Measurements from ENCODE around the gene IFNA16.
"Not testable (repeated sequence)": the region's sequence is repeated elsewhere in the genome, so short reads cannot be mapped to it uniquely, and the experiment has no call there.

The IFNA16 gene

DNA sequence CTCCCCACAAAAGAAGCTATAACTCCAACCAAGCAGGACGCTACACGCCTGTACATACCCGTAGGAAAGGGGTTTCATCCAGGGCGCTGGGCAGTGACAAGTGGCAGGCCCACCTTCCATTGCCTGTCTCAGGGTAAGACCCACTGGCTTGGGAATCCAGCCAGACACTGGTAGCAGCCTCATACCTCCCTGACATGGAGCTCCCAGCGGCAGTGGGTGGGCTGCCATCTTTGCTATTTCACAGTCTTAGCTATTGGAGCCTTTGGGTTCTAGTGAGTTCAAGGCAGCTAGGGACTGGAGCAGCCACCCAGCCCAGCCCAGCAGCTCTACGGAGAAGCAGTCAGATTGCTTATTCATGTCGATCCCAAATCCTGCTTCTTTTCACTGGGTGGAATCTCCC, 6.8 kb downstream of the IFNA16 start:
- no peaks in the 10 kb centered on the region for H3K36me3 ChIP-seq (ENCODE audit: insufficient read depth, insufficient read length, low read length)
- no peak for DNase-seq (ENCODE audit: low read depth, low spot score)
- TF ChIP-seq ZNF274 (IDR thresholded peaks at IDR 0.05; ENCODE audit: low read depth, low read length): no peak
- TF ChIP-seq YY1 (IDR thresholded peaks at IDR 0.05; ENCODE audit: insufficient read depth, insufficient read length): no peak
- TF ChIP-seq SUZ12 (IDR thresholded peaks at IDR 0.05; ENCODE audit: extremely low read depth, insufficient read depth, insufficient read length): no peak
- H3K4me1 ChIP-seq (ENCODE audit: insufficient read depth, insufficient read length): no peaks in the 10 kb centered on the region
- H3K9me3 ChIP-seq (ENCODE audit: insufficient read depth, low read length): no peaks in the 10 kb centered on the region
- H3K27me3 ChIP-seq (ENCODE audit: insufficient read depth, insufficient read length): no peaks in the 10 kb centered on the region
- H3K9ac ChIP-seq (ENCODE audit: insufficient read length, low read depth): no peak overlapping the region
- H3K4me3 ChIP-seq (ENCODE audit: insufficient read length, low read depth): no peak overlapping the region

DNA sequence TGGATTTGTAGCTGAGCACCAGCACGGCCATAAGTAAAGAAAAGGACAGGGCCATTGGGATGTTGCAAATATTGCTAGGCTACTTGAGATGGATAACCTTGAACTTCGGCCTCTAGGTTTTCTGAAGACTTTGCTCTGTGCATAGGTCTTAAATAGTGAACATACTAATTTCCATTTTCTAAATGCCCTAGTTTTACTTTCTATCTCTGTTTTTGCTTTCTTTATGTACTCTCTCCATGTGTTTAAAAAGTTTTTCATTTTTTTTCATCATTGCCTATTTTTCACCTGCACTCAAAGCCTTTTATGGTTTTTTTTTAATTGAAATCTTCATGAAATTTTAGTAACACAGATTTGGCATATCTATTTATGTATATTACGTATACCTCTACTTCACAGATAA, 10.1 kb downstream of the IFNA16 start, which contains the start of gene IFNA10:
IFNA10 (minus strand) TSS at position 101 of the 400 bp plus-strand sequence; CDS start at position 55, 46 bp downstream.
- not testable (repeated sequence) for H3K9ac ChIP-seq (ENCODE audit: insufficient read length, low read depth); H3K27me3 ChIP-seq (ENCODE audit: insufficient read depth, insufficient read length); H3K9me3 ChIP-seq (ENCODE audit: insufficient read depth, low read length); H3K36me3 ChIP-seq (ENCODE audit: insufficient read depth, insufficient read length, low read length); DNase-seq (ENCODE audit: low read depth, low spot score); H3K4me3 ChIP-seq (ENCODE audit: insufficient read length, low read depth); H3K4me1 ChIP-seq (ENCODE audit: insufficient read depth, insufficient read length)

DNA sequence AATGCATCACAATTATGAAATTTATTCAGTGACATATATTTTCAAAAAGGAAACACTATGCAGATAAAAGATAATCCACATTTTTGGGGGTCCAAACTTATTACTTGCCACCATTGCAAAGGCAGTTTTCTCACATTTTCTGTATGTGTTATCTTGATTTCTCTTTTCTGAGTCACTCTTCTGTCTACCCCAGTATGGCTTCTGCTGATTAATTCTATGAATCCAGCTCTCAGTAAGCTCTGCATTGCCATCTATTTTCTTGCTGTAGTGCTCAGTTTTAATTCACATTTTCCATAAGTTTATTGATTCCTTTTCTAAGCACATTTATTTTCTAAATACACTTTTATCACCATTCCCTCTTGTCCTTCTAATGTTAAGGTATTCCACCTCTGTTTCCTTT, 11.9 kb downstream of the IFNA16 start:
- Histone ChIP-seq H3K9me3 (ENCODE audit: insufficient read depth, low read length) (no peaks in the 10 kb centered on the region), H3K27me3 (ENCODE audit: insufficient read depth, insufficient read length) (no peaks in the 10 kb centered on the region), H3K36me3 (ENCODE audit: insufficient read depth, insufficient read length, low read length) (no peaks in the 10 kb centered on the region), H3K9ac (ENCODE audit: insufficient read length, low read depth) (no peak overlapping the region), H3K4me3 (ENCODE audit: insufficient read length, low read depth) (no peak overlapping the region), H3K4me1 (ENCODE audit: insufficient read depth, insufficient read length) (no peaks in the 10 kb centered on the region)
- no peak for DNase-seq (ENCODE audit: low read depth, low spot score)
- TF ChIP-seq SUZ12 (IDR thresholded peaks at IDR 0.05; ENCODE audit: extremely low read depth, insufficient read depth, insufficient read length) (no peak), ZNF274 (IDR thresholded peaks at IDR 0.05; ENCODE audit: low read depth, low read length) (no peak), YY1 (IDR thresholded peaks at IDR 0.05; ENCODE audit: insufficient read depth, insufficient read length) (no peak)

DNA sequence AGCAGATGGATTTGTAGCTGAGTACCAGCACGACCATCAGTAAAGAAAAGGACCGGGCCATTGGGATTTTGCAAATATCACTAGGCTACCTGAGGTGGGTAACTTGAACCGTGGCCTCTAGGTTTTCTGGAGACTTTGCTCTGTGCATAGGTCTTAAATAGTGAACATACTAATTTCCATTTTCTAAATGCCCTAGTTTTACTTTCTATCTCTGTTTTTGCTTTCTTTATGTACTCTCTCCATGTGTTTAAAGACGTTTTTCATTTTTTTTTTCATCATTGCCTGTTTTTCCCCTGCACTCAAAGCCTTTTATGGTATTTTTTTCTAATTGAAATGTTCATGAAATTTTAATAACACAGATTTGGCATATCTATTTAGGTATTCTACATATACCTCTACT, 15.0 kb downstream of the IFNA16 start, which contains the start of gene IFNA7:
IFNA7 (minus strand) TSS at position 101 of the 400 bp plus-strand sequence; CDS start at position 61, 40 bp downstream.
- not testable (repeated sequence) for H3K9ac ChIP-seq (ENCODE audit: insufficient read length, low read depth); H3K4me1 ChIP-seq (ENCODE audit: insufficient read depth, insufficient read length); H3K27me3 ChIP-seq (ENCODE audit: insufficient read depth, insufficient read length); H3K9me3 ChIP-seq (ENCODE audit: insufficient read depth, low read length); H3K4me3 ChIP-seq (ENCODE audit: insufficient read length, low read depth); H3K36me3 ChIP-seq (ENCODE audit: insufficient read depth, insufficient read length, low read length); DNase-seq (ENCODE audit: low read depth, low spot score)

DNA sequence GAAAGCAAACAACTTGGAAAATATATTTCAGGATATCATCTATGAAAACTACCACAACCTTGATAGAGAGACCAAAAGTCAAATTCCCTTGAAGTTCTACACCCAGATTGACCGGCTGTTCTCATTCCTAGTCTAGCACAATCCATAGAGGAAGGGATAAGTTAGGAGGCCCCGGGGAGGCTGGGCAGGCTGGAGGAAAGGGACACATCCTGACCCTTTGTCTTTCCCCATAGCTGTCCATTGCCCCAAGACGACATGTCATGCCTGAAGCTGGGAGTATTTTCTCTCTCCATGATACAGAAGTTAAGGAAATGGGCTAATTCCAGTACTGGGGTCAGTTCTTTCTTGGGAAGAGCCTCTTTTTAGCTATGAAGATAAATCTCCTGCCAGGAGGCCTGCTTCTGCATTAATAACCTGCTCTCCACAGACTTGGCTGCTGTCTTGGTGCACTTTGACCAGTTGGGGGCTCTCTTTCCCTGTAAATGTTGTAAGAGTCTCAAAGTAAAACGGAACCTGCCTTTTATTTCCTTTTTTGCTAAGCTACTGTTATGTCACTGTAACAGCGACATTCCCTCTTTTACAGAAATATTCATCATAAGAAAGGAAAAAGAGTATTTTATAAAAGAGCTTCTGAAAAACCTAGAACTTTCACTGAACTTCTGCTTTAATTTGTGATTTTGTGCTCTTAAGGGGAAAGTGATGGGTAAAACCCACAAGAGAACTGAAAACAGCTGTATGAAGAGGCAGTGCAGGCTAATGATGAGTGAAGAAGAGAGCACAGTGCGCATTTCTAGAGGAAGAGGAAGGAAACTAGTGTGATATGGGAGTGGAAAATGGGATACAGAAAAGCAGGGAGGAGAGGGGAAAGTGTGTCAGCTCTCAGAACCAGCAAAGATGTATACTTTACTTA, 22.0 kb downstream of the IFNA16 start:
- not testable (repeated sequence) for H3K36me3 ChIP-seq (ENCODE audit: insufficient read depth, insufficient read length, low read length); DNase-seq (ENCODE audit: low read depth, low spot score); H3K9ac ChIP-seq (ENCODE audit: insufficient read length, low read depth)

DNA sequence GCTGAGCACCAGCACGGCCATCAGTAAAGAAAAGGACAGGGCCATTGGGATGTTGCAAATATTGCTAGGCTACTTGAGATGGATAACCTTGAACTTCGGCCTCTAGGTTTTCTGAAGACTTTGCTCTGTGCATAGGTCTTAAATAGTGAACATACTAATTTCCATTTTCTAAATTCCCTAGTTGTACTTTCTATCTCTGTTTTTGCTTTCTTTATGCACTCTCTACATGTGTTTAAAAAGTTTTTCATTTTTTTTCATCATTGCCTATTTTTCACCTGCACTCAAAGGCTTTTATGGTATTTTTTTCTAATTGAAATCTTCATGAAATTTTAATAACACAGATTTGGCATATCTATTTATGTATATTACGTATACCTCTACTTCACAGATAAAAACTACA, 29.6 kb downstream of the IFNA16 start, which contains the start of gene IFNA4:
IFNA4 (minus strand) TSS at position 101 of the 400 bp plus-strand sequence; CDS start at position 45, 56 bp downstream.
- not testable (repeated sequence) for H3K4me3 ChIP-seq (ENCODE audit: insufficient read length, low read depth); H3K9me3 ChIP-seq (ENCODE audit: insufficient read depth, low read length); H3K36me3 ChIP-seq (ENCODE audit: insufficient read depth, insufficient read length, low read length); DNase-seq (ENCODE audit: low read depth, low spot score); H3K27me3 ChIP-seq (ENCODE audit: insufficient read depth, insufficient read length); H3K4me1 ChIP-seq (ENCODE audit: insufficient read depth, insufficient read length); H3K9ac ChIP-seq (ENCODE audit: insufficient read length, low read depth)

More for the DNA sequence above, 22.0 kb downstream of the IFNA16 start:
- H3K4me3 ChIP-seq (ENCODE audit: insufficient read length, low read depth); H3K9me3 ChIP-seq (ENCODE audit: insufficient read depth, low read length); H3K27me3 ChIP-seq (ENCODE audit: insufficient read depth, insufficient read length); H3K4me1 ChIP-seq (ENCODE audit: insufficient read depth, insufficient read length): not testable (repeated sequence)

DNA sequence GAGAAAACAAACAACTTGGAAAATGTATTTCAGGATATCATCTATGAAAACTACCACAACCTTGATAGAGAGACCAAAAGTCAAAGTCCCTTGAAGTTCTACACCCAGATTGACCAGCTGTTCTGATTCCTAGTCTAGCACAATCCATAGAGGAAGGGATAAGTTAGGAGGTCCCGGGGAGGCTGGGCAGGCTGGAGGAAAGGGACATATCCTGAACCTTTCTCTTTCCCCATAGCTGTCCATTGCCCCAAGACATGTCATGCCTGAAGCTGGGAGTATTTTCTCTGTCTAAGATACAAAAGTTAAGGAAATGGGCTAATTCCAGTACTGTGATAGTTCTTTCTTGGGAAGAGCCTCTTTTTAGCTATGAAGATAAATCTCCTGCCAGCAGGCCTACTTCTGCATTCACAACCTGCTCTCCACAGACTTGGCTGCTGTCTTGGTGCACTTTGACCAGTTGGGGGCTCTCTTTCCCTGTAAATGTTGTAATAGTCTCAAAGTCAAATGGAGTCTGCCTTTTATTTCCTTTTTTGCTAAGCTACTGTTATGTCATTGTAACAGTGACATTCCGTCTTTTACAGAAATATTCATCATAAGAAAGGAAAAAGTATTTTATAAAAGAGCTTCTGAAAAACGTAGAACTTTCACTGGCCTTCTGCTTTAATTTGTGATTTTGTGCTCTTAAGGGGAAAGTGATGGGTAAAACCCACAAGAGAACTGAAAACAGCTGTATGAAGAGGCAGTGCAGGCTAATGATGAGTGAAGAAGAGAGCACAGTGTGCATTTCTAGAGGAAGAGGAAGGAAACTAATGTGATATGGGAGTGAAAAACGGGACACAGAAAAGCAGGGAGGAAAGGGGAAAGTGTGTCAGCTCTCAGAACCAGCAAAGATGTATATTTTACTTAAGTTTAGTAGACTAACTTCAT, 34.0 kb downstream of the IFNA16 start:
- DNase-seq (ENCODE audit: low read depth, low spot score): peak; percentile 8
- H3K9ac ChIP-seq (ENCODE audit: insufficient read length, low read depth); H3K9me3 ChIP-seq (ENCODE audit: insufficient read depth, low read length); H3K4me3 ChIP-seq (ENCODE audit: insufficient read length, low read depth); H3K27me3 ChIP-seq (ENCODE audit: insufficient read depth, insufficient read length); H3K4me1 ChIP-seq (ENCODE audit: insufficient read depth, insufficient read length); H3K36me3 ChIP-seq (ENCODE audit: insufficient read depth, insufficient read length, low read length): not testable (repeated sequence)

All from NT2/D1 (cell line).